Measurements from ENCODE around the gene MAMLD1. TPM values are rescaled to one million over a fixed set of nuclear protein-coding genes. Genes with fewer than 3 reads are reported as not detected.

MAMLD1 gene
- total RNA-seq, 1 experiment from 2014 or later = 3.2 TPM

GRCh38 chrX:150348365-150348764 lies 14.8 kb upstream of the MAMLD1 start:
- intact Hi-C loops (cut with micrococcal nuclease; ENCODE audit: unreplicated experiment) = no loop called here

GRCh38 chrX:150352114-150352513 lies 11.0 kb upstream of the MAMLD1 start:
- BruUV-seq (replicated peaks) = no TSS peak
- no peaks in the 10 kb centered on the region for H3K9me3 ChIP-seq (ENCODE audit: low read depth, low read length, poor library complexity, severe bottlenecking)
- no peaks in the 10 kb centered on the region for H3K36me3 ChIP-seq (ENCODE audit: insufficient read depth, low read length, poor library complexity, severe bottlenecking)
- POLR2A ChIA-PET (ENCODE audit: low non-redundant PET) = no interaction called here
- TF ChIP-seq CTCF (conservative IDR thresholded peaks at IDR 0.05; ENCODE audit: low read depth, low read length) = no peak
- no peak for TF ChIP-seq EZH2 (IDR thresholded peaks at IDR 0.05; ENCODE audit: borderline replicate concordance, low read depth, low read length, poor library complexity, severe bottlenecking)
- no peak overlapping the region for H3K27ac ChIP-seq (ENCODE audit: low read depth, low read length, poor library complexity, severe bottlenecking)
- H3K27me3 ChIP-seq (replicated peaks; ENCODE audit: insufficient read depth, low read depth, low read length, poor library complexity) = no peaks in the 10 kb centered on the region
- H3K4me3 ChIP-seq (ENCODE audit: low read depth, low read length, poor library complexity, severe bottlenecking) = no peak overlapping the region
- H3K4me1 ChIP-seq (ENCODE audit: insufficient read depth, low read length, poor library complexity, severe bottlenecking) = no peaks in the 10 kb centered on the region
- intact Hi-C loops (cut with micrococcal nuclease; ENCODE audit: unreplicated experiment) = no loop called here
- no peak for DNase-seq (ENCODE audit: low spot score)
- CTCF ChIA-PET = no interaction called here

More at GRCh38 chrX:150348365-150348764, 14.8 kb upstream of the MAMLD1 start:
- Histone ChIP-seq H3K27me3 (replicated peaks; ENCODE audit: insufficient read depth, low read depth, low read length, poor library complexity) (no peaks in the 10 kb centered on the region), H3K27ac (ENCODE audit: low read depth, low read length, poor library complexity, severe bottlenecking) (no peak overlapping the region), H3K36me3 (ENCODE audit: insufficient read depth, low read length, poor library complexity, severe bottlenecking) (no peaks in the 10 kb centered on the region), H3K4me3 (ENCODE audit: low read depth, low read length, poor library complexity, severe bottlenecking) (no peak overlapping the region), H3K4me1 (ENCODE audit: insufficient read depth, low read length, poor library complexity, severe bottlenecking) (no peaks in the 10 kb centered on the region), H3K9me3 (ENCODE audit: low read depth, low read length, poor library complexity, severe bottlenecking) (no peaks in the 10 kb centered on the region)
- ChIA-PET POLR2A (ENCODE audit: low non-redundant PET) (interaction anchor here (0.6 kb wide), 1 partner anchor 334 kb away, joined by 6 read pairs; no protein-coding TSS in a partner anchor), CTCF (no interaction called here)
- TF ChIP-seq EZH2 (IDR thresholded peaks at IDR 0.05; ENCODE audit: borderline replicate concordance, low read depth, low read length, poor library complexity, severe bottlenecking) (no peak), CTCF (conservative IDR thresholded peaks at IDR 0.05; ENCODE audit: low read depth, low read length) (no peak)
- DNase-seq (ENCODE audit: low spot score) = no peak
- BruUV-seq (replicated peaks) = no TSS peak

- POLR2A ChIA-PET (ENCODE audit: low non-redundant PET) = no interaction called here
- CTCF ChIA-PET = no interaction called here
- Histone ChIP-seq H3K27me3 (replicated peaks; ENCODE audit: insufficient read depth, low read depth, low read length, poor library complexity) (no peaks in the 10 kb centered on the region), H3K4me1 (ENCODE audit: insufficient read depth, low read length, poor library complexity, severe bottlenecking) (no peaks in the 10 kb centered on the region), H3K27ac (ENCODE audit: low read depth, low read length, poor library complexity, severe bottlenecking) (no peak overlapping the region), H3K4me3 (ENCODE audit: low read depth, low read length, poor library complexity, severe bottlenecking) (no peak overlapping the region), H3K36me3 (ENCODE audit: insufficient read depth, low read length, poor library complexity, severe bottlenecking) (no peaks in the 10 kb centered on the region), H3K9me3 (ENCODE audit: low read depth, low read length, poor library complexity, severe bottlenecking) (no peaks in the 10 kb centered on the region)
- intact Hi-C loops (cut with micrococcal nuclease; ENCODE audit: unreplicated experiment) = no loop called here
- DNase-seq (ENCODE audit: low spot score) = no peak
- TF ChIP-seq CTCF (conservative IDR thresholded peaks at IDR 0.05; ENCODE audit: low read depth, low read length) (no peak), EZH2 (IDR thresholded peaks at IDR 0.05; ENCODE audit: borderline replicate concordance, low read depth, low read length, poor library complexity, severe bottlenecking) (no peak)
- BruUV-seq (replicated peaks) = no TSS peak
These were observed 10.5 kb upstream of the MAMLD1 start for GRCh38 chrX:150352581-150352980.
